Measurements from ENCODE around the gene IPO13. TPM values are rescaled to one million over a fixed set of nuclear protein-coding genes. Genes with fewer than 3 reads are reported as not detected.

The IPO13 gene
- total and polyA plus RNA-seq, 12 donors = 25.2 to 74.5 (median 56.8) TPM

DNA sequence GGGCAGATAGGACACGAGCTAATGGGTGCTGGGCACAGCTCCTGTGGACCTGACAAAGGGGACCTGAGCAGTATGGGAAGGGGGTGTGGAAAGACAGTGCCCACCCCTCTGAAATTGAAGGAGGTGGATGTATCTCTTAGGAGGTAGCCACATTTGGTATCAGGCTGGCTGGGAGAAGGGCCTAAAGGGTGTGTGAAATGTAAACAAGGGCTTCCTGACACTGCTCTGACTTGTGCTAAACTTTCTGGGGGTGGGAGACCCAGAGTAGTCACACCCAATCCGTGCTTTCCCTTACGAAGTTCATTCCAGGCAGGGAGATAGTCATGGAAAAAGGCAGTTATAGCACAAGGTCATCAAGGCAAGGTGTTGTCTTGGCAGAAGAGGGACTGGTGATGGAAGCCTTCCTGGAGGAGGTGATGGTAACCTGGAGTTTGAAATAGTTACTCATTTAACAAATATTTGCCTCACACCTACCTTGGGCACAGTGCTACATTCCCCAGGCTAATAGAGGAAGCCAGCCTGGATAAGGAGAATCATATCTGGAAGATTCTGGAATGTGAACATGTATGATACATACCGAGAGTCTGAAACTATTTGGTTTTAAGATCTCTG, 39.3 kb downstream of the IPO13 start:
- Histone ChIP-seq H3K27me3 (no peaks in the 10 kb centered on the region), H3K4me1 (peaks cover 4 to 8% (median 6%) of the 10 kb centered on the region in 9 donors), H3K27ac (no peak overlapping the region), H3K9me3 (no peaks in the 10 kb centered on the region), H3K4me3 (no peak overlapping the region), H3K36me3 (peaks cover 0 to 19% (median 0%) of the 10 kb centered on the region in 9 donors)
- TF ChIP-seq, protein P1, sequence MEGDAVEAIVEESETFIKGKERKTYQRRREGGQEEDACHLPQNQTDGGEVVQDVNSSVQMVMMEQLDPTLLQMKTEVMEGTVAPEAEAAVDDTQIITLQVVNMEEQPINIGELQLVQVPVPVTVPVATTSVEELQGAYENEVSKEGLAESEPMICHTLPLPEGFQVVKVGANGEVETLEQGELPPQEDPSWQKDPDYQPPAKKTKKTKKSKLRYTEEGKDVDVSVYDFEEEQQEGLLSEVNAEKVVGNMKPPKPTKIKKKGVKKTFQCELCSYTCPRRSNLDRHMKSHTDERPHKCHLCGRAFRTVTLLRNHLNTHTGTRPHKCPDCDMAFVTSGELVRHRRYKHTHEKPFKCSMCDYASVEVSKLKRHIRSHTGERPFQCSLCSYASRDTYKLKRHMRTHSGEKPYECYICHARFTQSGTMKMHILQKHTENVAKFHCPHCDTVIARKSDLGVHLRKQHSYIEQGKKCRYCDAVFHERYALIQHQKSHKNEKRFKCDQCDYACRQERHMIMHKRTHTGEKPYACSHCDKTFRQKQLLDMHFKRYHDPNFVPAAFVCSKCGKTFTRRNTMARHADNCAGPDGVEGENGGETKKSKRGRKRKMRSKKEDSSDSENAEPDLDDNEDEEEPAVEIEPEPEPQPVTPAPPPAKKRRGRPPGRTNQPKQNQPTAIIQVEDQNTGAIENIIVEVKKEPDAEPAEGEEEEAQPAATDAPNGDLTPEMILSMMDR (IDR thresholded peaks at IDR 0.05) = no peak
- ATAC-seq (no peak), DNase-seq (no peak)
- intact Hi-C loops (cut with DNase I) = no loop called here
- WGBS, 2 donors = 86 to 89% methylated on average over 4 of the region's 4 CpGs

DNA sequence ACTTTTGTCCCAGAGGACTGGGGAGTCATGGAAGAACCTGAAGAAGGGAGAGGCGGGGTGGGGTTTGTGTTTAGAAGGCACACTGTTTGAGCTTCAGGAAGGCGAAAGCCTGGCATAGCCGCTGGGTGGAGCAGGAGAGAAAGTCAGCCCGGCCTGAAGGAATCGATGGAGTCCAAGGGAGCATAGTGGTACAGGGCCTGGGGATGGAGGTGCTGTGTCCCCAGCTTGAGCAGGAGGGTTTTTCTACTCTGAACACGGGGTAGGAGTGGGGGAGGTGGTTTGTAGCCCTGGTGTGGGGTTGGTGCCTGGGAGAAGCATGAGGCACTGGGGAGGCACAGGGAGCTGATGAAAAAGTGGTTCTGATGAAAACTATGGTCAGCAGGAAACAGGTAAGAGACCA, 40.0 kb downstream of the IPO13 start:
- Histone ChIP-seq H3K36me3 (peaks cover 0 to 17% (median 0%) of the 10 kb centered on the region in 9 donors), H3K27ac (no peak overlapping the region), H3K9me3 (no peaks in the 10 kb centered on the region), H3K4me3 (no peak overlapping the region), H3K4me1 (peaks cover 5 to 10% (median 8%) of the 10 kb centered on the region in 9 donors), H3K27me3 (no peaks in the 10 kb centered on the region)
- WGBS, 2 donors = 71 to 82% methylated on average over 6 of the region's 6 CpGs
- ATAC-seq = no peak
- intact Hi-C loops (cut with DNase I) = no loop called here
- TF ChIP-seq, protein P1 (IDR thresholded peaks at IDR 0.05) = no peak
- no peak for DNase-seq

DNA sequence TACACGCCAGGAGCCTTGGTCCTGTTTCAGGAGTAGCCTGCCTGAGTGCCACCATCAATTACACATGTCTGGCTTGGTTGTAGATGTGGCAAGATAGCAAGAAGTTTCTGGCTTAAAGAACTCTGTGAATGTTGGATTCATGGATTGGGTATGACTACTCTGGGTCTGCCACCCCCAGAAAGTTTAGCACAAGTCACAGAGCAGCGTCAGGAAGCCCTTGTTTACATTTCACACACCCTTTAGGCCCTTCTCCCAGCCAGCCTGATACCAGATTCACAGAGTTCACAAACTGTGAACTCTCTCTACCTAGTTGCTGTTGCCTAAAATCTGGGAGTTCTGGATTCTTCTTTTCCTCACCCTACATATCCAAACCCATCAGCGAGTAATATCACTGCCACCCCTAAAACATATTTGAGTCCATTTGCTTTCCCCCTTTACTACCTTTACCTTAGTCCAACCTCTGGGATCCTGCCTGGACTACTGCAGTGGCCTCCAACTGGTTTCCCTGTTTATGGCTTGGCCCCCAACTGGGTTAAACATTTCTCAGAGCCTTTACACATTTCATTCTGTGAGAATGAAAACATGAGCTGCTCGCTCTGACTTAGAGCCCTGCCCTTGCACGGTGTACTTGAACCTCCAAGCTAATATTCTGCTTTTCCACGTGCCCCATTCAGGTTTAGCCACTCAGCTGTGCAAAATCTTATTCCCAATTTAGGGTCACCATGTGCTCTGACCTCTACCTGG, 40.6 kb downstream of the IPO13 start:
- TF ChIP-seq, protein P1 (IDR thresholded peaks at IDR 0.05) = no peak
- Histone ChIP-seq H3K9me3 (no peaks in the 10 kb centered on the region), H3K4me3 (no peak overlapping the region), H3K36me3 (peaks cover 0 to 17% (median 0%) of the 10 kb centered on the region in 9 donors), H3K27ac (no peak overlapping the region), H3K27me3 (no peaks in the 10 kb centered on the region), H3K4me1 (peaks cover 5 to 16% (median 8%) of the 10 kb centered on the region in 9 donors)
- DNase-seq = no peak
- ATAC-seq = no peak
- 87% methylated on average over 6 of the region's 6 CpGs for WGBS, 2 donors
- intact Hi-C loops (cut with DNase I) = no loop called here

DNA sequence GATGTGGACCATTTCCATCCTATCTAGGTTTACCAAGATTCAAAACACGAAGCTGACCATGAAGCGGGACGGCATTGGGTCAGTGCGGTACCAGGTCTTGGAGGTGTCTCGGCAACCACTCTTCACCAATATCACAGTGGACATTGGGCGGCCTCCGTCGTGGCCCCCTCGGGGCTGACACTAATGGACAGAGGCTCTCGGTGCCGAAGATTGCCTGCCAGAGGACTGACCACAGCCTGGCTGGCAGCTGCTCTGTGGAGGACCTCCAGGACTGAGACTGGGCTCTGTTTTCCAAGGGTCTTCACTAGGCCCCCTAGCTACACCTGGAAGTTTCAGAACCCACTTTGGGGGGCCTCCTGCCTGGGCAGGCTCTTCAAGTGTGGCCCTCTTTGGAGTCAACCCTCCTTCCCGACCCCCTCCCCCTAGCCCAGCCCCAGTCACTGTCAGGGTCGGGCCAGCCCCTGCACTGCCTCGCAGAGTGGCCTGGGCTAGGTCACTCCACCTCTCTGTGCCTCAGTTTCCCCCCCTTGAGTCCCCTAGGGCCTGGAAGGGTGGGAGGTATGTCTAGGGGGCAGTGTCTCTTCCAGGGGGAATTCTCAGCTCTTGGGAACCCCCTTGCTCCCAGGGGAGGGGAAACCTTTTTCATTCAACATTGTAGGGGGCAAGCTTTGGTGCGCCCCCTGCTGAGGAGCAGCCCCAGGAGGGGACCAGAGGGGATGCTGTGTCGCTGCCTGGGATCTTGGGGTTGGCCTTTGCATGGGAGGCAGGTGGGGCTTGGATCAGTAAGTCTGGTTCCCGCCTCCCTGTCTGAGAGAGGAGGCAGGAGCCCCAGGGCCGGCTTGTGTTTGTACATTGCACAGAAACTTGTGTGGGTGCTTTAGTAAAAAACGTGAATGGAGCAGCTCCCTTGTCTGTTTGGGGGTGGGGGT, 43.8 kb downstream of the IPO13 start:
- TF ChIP-seq, protein P1 (IDR thresholded peaks at IDR 0.05) = no peak
- no peaks in the 10 kb centered on the region for H3K27me3 ChIP-seq
- H3K4me1 ChIP-seq = peaks cover 5 to 17% (median 8%) of the 10 kb centered on the region in 9 donors
- WGBS, 2 donors = 73 to 75% methylated on average over 19 of the region's 19 CpGs
- no peaks in the 10 kb centered on the region for H3K9me3 ChIP-seq
- peak overlapping the region in 9 of 10 donors; percentile 48 to 82 (median 71) for H3K4me3 ChIP-seq
- peaks cover 0 to 14% (median 0%) of the 10 kb centered on the region in 9 donors for H3K36me3 ChIP-seq
- peak in 2 of 8 donors; percentile 2 to 4 for ATAC-seq
- no peak for DNase-seq
- intact Hi-C loops (cut with DNase I) = loop anchor here in 1 of 10 donors (10.0 kb wide), 1 partner anchor 224 kb away; the partner anchor contains the start of gene DMAP1
- H3K27ac ChIP-seq = peak overlapping the region in 7 of 10 donors; percentile 7 to 82 (median 62)
